Measurements from ENCODE around the gene RAC3.

GRCh38 chr17:81999976-82000802 is 31.3 kb upstream of the RAC3 start:
- TF ChIP-seq CTCF (conservative IDR thresholded peaks at IDR 0.05 in 1 of 2, IDR thresholded peaks at IDR 0.05 in 1 of 2; ENCODE audit: extremely low read depth in 1 of 2, insufficient read depth in 1 of 2, low read depth in 1 of 2, low read length in 2 of 2) (no peak), EZH2 (IDR thresholded peaks at IDR 0.05; ENCODE audit: borderline replicate concordance, low read length) (no peak)

Measured in mammary epithelial cell (primary cell).